ENCODE results near the gene MID1IP1. TPM values are rescaled to one million over a fixed set of nuclear protein-coding genes. Genes with fewer than 3 reads are reported as not detected.

The MID1IP1 gene
- polyA plus RNA-seq, 4 donors, result 15.7 to 37.0 (median 20.4) TPM

- DNase-seq (ENCODE audit: low read depth in 4 of 4, low spot score in 3 of 4), result no peak
Measured at GRCh38 chrX:38811515-38812243, 10.4 kb downstream of the MID1IP1 start.

DNA sequence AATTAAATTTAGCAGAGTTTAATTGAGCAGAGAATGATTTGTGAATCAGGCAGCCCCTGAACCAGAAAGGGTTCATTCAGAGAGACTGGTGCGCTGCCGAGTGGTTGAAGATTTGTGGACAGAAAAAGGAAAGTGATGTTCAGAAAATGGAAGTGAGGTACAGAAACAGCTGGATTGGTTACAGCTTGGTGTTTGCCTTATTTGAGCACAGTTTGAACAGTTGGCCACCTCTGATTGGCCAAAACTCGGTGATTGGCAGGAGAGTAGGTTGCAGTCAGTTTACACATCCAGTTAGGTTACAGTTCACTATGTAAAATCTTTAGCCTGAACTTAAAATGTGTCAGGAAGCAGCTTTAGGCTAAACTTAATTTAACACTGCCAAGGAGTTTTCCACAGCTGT, 14.9 kb downstream of the MID1IP1 start:
- DNase-seq (ENCODE audit: low read depth in 4 of 4, low spot score in 3 of 4), result no peak

DNA sequence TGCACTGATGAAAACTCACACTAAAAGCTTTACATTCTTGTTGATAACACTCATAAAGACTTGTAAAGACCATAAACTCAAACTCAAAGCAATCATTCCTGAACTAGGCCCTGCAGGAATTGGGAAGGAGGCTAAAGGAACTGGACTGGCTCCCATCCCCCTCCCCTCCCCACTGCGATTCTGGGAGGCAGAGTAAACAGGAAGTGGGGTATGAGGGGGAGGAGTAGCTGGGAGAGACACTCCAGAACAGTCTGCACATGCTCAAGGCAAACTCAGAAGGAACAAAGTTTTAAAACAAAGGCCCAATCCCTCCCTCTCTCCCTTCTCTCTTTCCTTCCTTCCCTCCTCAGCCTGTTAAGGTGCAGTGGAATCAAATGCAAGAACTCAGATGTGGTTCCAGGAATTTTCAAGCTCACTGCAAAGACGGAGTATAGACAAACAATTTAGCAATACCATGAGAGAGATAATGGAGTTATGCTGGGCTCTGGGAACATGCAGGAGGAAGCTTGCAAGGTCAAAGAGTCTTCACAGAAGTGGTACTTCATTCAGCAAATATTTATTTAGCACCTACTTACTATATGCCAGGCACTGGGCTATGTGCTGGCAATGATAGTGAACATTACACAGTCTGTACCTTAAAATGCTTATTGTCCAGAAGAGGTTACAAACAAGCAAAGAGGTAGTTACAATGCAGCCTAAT, 15.9 kb downstream of the MID1IP1 start:
- no peak for DNase-seq (ENCODE audit: low read depth in 4 of 4, low spot score in 3 of 4)

- no peak for DNase-seq (ENCODE audit: low read depth in 4 of 4, low spot score in 3 of 4)
Measured at GRCh38 chrX:38819163-38819562, 17.9 kb downstream of the MID1IP1 start.

DNA sequence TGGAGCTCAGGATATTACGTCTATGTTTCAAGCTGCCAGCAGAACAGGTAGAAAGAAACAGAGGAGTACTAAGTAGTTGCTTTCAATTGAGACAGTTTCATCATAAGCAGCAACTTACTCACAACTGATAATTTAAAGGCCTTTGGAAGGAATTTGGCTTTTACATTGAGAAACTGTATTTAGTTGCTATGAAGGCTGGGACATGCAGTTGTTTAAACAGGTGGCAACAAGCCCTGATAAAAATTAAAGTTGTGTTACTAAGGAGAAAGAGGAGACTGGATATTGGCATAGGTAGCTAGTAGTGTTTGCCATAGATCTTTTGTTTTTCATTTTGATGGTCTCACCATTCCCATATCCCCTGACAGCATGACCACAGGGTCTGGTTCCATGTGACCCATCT, 18.4 kb downstream of the MID1IP1 start:
- DNase-seq (ENCODE audit: low read depth in 4 of 4, low spot score in 3 of 4), result no peak

DNA sequence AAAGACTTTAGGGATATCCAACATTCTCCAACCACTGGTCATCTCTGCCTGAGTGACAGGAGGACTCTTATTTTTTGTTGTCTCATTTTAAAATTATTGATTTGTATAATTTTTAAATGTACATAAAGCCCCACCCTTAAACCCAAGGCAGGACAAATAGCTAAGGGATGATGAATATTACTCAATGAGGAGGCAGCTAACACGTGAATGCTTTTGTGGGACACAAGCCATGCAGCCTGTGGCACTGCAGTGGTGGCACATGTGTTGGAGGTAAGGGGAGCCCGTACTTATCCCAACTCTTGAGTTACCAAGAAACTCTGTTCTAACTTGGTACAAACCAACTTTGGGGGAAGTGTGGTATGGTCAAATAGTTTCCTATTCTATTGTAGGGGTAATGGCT, 19.5 kb downstream of the MID1IP1 start:
- DNase-seq (ENCODE audit: low read depth in 4 of 4, low spot score in 3 of 4), result no peak

DNA sequence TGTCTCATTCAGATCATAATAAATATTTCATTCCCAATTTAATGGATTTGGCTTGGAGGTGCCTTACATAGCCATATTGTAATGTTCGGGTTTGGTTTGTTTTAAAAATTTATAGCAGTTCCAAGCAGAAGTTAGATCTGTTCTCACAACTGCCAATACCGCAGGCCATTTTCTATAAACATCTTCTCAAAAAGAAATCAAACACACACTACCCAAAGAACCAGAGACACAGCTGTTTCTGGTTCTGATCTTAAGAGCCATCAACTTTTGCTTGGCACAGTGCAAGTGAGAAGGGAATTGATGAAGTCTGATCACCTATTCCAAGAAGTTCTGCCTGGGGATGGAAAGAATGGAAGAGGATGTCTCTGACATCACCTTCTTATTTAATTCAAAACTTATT, 22.9 kb downstream of the MID1IP1 start:
- DNase-seq (ENCODE audit: low read depth in 4 of 4, low spot score in 3 of 4), result no peak

GRCh38 chrX:38831949-38832348, 30.7 kb downstream of the MID1IP1 start:
- DNase-seq (ENCODE audit: low read depth in 4 of 4, low spot score in 3 of 4), result no peak

GRCh38 chrX:38837389-38837788, 36.1 kb downstream of the MID1IP1 start:
- no peak for DNase-seq (ENCODE audit: low read depth in 4 of 4, low spot score in 3 of 4)

GRCh38 chrX:38839277-38839676, 38.0 kb downstream of the MID1IP1 start:
- DNase-seq (ENCODE audit: low read depth in 4 of 4, low spot score in 3 of 4), result no peak

- DNase-seq (ENCODE audit: low read depth in 4 of 4, low spot score in 3 of 4), result no peak
Measured at GRCh38 chrX:38839944-38840343, 38.7 kb downstream of the MID1IP1 start.

GRCh38 chrX:38841750-38842149, 40.5 kb downstream of the MID1IP1 start:
- no peak for DNase-seq (ENCODE audit: low read depth in 4 of 4, low spot score in 3 of 4)

- DNase-seq (ENCODE audit: low read depth in 4 of 4, low spot score in 3 of 4), result no peak
Measured at GRCh38 chrX:38845426-38845825, 44.2 kb downstream of the MID1IP1 start.

GRCh38 chrX:38847206-38847902, 46.1 kb downstream of the MID1IP1 start:
- DNase-seq (ENCODE audit: low read depth in 4 of 4, low spot score in 3 of 4), result no peak

DNA sequence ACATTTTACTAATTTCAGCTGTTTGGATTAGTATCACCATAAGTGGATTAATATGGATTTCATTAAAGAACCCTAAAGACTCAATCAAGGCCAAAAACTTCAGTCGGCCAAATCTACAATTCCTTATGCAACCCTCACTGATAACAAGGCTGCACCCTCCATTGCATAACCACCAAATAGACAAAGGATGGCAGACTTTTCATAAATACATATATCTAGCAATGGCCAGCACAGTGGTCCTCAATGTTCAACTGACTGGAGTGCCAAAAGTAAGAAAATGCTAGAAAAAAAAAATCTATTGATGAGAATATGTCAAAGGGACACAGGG, 46.6 kb downstream of the MID1IP1 start:
- DNase-seq (ENCODE audit: low read depth in 4 of 4, low spot score in 3 of 4), result no peak

- DNase-seq (ENCODE audit: low read depth in 4 of 4, low spot score in 3 of 4), result no peak
Measured at GRCh38 chrX:38848671-38849455, 47.6 kb downstream of the MID1IP1 start.

- DNase-seq (ENCODE audit: low read depth in 4 of 4, low spot score in 3 of 4), result no peak
Measured at GRCh38 chrX:38850807-38851544, 49.7 kb downstream of the MID1IP1 start.

- no peak for DNase-seq (ENCODE audit: low read depth in 4 of 4, low spot score in 3 of 4)
Measured at GRCh38 chrX:38854305-38854704, 53.0 kb downstream of the MID1IP1 start.

Data from left renal pelvis (tissue), 4 donors.